ENCODE measurements around the gene KRTAP6-3.

Gene KRTAP6-3

GRCh38 chr21:30623362-30623761, 31.1 kb downstream of the KRTAP6-3 start:
- H3K4me3 ChIP-seq (ENCODE audit: low read depth, low read length) = no peak overlapping the region

GRCh38 chr21:30625449-30626165, 33.4 kb downstream of the KRTAP6-3 start:
- H3K4me3 ChIP-seq (ENCODE audit: low read depth, low read length) = no peak overlapping the region

GRCh38 chr21:30628109-30628508, 35.9 kb downstream of the KRTAP6-3 start:
- no peak overlapping the region for H3K4me3 ChIP-seq (ENCODE audit: low read depth, low read length)

GRCh38 chr21:30629200-30629599, 37.0 kb downstream of the KRTAP6-3 start:
- no peak overlapping the region for H3K4me3 ChIP-seq (ENCODE audit: low read depth, low read length)

GRCh38 chr21:30634906-30635305, 42.7 kb downstream of the KRTAP6-3 start, which contains the start of gene KRTAP20-2:
KRTAP20-2 (plus strand) TSS chr21:30635206; CDS start chr21:30635264, 58 bp downstream.
- H3K4me3 ChIP-seq (ENCODE audit: low read depth, low read length) = no peak within 1 kb of the TSS

- no peak overlapping the region for H3K4me3 ChIP-seq (ENCODE audit: low read depth, low read length)
These were observed 46.4 kb downstream of the KRTAP6-3 start for GRCh38 chr21:30638686-30639085.

GRCh38 chr21:30642564-30642963, 50.3 kb downstream of the KRTAP6-3 start, which contains the start of gene KRTAP20-3:
KRTAP20-3 (plus strand) TSS chr21:30642864.
- H3K4me3 ChIP-seq (ENCODE audit: low read depth, low read length) = no peak within 1 kb of the TSS
